Neutrophil (primary cell): ENCODE measurements around the gene MAGED1.

ENCODE experiments used
- H3K27ac ChIP-seq: fragments of 200-600 bp; sonication (generic); 2 replicates; pipeline ENCODE4 v1.5.1; 2016; ENCODE audit warnings: mild to moderate bottlenecking, moderate library complexity
- H3K27me3 ChIP-seq: fragments of 200-600 bp; sonication (generic); 2 replicates; pipeline ENCODE4 v1.6.0; 2016; ENCODE audit warnings: mild to moderate bottlenecking
- H3K36me3 ChIP-seq: fragments of 200-600 bp; sonication (generic); 2 replicates; pipeline ENCODE4 v1.5.1; 2017
- H3K4me1 ChIP-seq, 2 experiments: fragments of 200-600 bp in 1 of 2; sonication (generic) in 1 of 2; 1 replicate in 1 of 2; 2 replicates in 1 of 2; pipeline versions ENCODE4 v1.5.1 to v1.6.1; 2013 to 2016; ENCODE audit warnings: low read depth in 1 of 2, low read length in 1 of 2, mild to moderate bottlenecking in 1 of 2, moderate library complexity in 1 of 2; ENCODE audit not compliant: control insufficient read depth in 1 of 2, insufficient read depth in 1 of 2
- H3K4me3 ChIP-seq, 2 experiments: fragments of 200-600 bp in 1 of 2; sonication (generic) in 1 of 2; 1 replicate in 1 of 2; 2 replicates in 1 of 2; pipeline ENCODE4 v1.5.1; 2013 to 2016; ENCODE audit warnings: low read depth in 1 of 2, low read length in 1 of 2, mild to moderate bottlenecking in 1 of 2, moderate library complexity in 1 of 2
- H3K9me3 ChIP-seq: fragments of 200-600 bp; sonication (generic); 2 replicates; pipeline ENCODE4 v1.5.1; 2016
- TF ChIP-seq, protein P1 (sequence below): fragments of 200-600 bp; sonication (generic); IDR thresholded peaks from 2 replicates; pipeline ENCODE4 v1.5.1; 2016; ENCODE audit warnings: antibody characterized with exemption

Gene MAGED1

DNA sequence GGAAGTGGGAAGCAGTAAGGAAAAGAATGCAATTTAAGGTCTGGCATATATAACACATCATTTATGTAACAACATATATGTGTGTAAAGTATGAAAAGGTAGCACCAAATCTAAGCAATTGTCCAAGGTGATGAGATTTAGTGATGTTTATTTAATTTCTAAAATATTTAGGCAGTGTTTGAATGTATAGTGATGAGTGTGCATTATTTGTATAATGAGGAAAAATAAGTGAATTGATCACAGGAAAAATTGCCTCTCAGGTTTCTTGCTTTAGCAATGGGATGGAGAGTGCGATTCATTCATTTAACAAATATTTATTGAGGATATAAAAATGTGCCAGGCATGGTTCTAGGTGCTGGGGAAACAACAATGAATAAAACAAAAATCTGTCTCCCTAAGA is 2.2 kb upstream of the MAGED1 start:
- H3K36me3 ChIP-seq, result no peaks in the 10 kb centered on the region
- TF ChIP-seq, protein P1, sequence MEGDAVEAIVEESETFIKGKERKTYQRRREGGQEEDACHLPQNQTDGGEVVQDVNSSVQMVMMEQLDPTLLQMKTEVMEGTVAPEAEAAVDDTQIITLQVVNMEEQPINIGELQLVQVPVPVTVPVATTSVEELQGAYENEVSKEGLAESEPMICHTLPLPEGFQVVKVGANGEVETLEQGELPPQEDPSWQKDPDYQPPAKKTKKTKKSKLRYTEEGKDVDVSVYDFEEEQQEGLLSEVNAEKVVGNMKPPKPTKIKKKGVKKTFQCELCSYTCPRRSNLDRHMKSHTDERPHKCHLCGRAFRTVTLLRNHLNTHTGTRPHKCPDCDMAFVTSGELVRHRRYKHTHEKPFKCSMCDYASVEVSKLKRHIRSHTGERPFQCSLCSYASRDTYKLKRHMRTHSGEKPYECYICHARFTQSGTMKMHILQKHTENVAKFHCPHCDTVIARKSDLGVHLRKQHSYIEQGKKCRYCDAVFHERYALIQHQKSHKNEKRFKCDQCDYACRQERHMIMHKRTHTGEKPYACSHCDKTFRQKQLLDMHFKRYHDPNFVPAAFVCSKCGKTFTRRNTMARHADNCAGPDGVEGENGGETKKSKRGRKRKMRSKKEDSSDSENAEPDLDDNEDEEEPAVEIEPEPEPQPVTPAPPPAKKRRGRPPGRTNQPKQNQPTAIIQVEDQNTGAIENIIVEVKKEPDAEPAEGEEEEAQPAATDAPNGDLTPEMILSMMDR, result no peak
- no peaks in the 10 kb centered on the region for H3K4me1 ChIP-seq
- peaks cover 35% of the 10 kb centered on the region for H3K27me3 ChIP-seq
- no peaks in the 10 kb centered on the region for H3K9me3 ChIP-seq
- H3K27ac ChIP-seq, result no peak overlapping the region
- H3K4me3 ChIP-seq, result no peak overlapping the region

- no peaks in the 10 kb centered on the region for H3K36me3 ChIP-seq
- H3K27ac ChIP-seq, result no peak overlapping the region
- no peaks in the 10 kb centered on the region for H3K4me1 ChIP-seq
Measured at GRCh38 chrX:51891821-51892551, 1.4 kb upstream of the MAGED1 start.

DNA sequence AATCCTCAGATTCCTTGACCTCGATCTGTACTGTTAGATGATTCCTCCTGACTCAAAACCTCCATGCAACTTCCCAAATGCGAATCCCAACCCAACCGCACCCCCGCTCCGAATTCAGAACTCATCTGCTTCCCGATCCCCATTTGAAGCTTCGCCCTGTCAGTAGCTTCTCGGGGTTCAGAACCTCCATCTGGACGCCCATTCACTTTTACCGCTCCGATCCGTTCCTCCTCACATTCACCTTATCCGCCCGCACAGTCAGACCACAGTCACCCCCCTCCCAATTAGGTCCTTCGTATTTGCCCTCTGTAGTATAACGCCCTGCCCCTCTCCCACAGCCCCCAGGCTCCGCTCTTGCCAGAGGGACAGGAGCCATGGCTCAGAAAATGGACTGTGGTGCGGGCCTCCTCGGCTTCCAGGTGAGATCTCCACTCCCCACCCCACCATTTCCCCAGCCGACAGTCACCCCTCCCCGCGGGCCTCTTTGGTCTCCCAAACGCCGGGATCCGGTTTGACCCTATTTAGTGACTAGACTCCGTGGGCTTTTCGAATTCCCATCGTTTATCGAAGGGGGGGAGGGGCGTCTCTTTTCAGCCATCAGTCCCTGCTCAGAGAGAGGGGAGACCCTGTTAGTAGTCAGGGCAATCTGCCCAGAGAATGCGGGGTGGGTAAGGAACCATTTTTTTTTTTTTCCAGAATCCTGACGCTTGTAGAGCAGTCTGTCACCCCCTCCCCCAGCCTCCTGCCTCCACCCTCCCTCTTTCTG is 691 bp downstream of the MAGED1 start:
- TF ChIP-seq, protein P1, result no peak
- Histone ChIP-seq H3K9me3 (no peaks in the 10 kb centered on the region), H3K27me3 (peaks cover 35% of the 10 kb centered on the region), H3K4me1 (no peaks in the 10 kb centered on the region), H3K27ac (no peak overlapping the region), H3K4me3 (no peak overlapping the region), H3K36me3 (no peaks in the 10 kb centered on the region)

More at GRCh38 chrX:51891821-51892551, 1.4 kb upstream of the MAGED1 start:
- H3K4me3 ChIP-seq, result no peak overlapping the region
- peaks cover 35% of the 10 kb centered on the region for H3K27me3 ChIP-seq
- TF ChIP-seq, protein P1, result no peak
- H3K9me3 ChIP-seq, result no peaks in the 10 kb centered on the region

DNA sequence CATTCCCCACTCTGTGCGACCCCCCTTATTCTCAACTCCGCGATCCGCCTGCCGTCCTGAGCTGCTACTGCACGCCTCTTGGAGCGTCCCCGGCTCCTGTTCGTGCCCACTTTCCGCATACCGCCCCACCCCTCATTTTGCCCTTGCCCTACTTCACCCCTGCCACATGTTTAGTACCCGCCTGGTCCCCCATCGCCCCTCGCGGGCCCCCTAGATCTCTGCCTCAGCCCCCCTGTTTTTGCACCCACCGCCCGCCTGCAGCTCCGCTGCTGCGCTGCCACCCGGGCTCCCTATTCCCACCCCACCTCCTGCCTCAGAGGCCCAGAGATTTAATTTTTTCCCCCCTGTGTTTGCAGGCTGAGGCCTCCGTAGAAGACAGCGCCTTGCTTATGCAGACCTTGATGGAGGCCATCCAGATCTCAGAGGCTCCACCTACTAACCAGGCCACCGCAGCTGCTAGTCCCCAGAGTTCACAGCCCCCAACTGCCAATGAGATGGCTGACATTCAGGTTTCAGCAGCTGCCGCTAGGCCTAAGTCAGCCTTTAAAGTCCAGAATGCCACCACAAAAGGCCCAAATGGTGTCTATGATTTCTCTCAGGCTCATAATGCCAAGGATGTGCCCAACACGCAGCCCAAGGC is 1.4 kb downstream of the MAGED1 start:
- Histone ChIP-seq H3K27ac (no peak overlapping the region), H3K27me3 (peaks cover 35% of the 10 kb centered on the region), H3K4me3 (no peak overlapping the region), H3K9me3 (no peaks in the 10 kb centered on the region), H3K4me1 (no peaks in the 10 kb centered on the region), H3K36me3 (no peaks in the 10 kb centered on the region)
- TF ChIP-seq, protein P1, result no peak

DNA sequence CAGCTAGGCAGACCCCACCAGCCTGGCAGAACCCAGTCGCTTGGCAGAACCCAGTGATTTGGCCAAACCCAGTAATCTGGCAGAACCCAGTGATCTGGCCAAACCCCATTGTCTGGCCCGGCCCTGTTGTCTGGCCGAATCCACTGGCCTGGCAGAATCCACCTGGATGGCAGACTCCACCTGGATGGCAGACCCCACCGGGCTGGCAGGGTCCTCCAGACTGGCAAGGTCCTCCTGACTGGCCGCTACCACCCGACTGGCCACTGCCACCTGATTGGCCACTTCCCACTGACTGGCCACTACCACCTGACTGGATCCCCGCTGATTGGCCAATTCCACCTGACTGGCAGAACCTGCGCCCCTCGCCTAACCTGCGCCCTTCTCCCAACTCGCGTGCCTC is 3.2 kb downstream of the MAGED1 start:
- H3K27me3 ChIP-seq, result peaks cover 35% of the 10 kb centered on the region
- no peaks in the 10 kb centered on the region for H3K36me3 ChIP-seq
- H3K9me3 ChIP-seq, result no peaks in the 10 kb centered on the region
- H3K4me1 ChIP-seq, result no peaks in the 10 kb centered on the region
- H3K4me3 ChIP-seq, result no peak overlapping the region
- no peak overlapping the region for H3K27ac ChIP-seq
- TF ChIP-seq, protein P1, result no peak
